ENCODE results near the gene RASL10A. TPM values are rescaled to one million over a fixed set of nuclear protein-coding genes. Genes with fewer than 3 reads are reported as not detected.

RASL10A gene
- total RNA-seq, 4 donors from 2014 or later, result 0.38 to 3.5 (median 0.75) TPM; not detected in 1

Small RNA genes within 50 kb of the gene (small RNA-seq; reads per million reads assigned to genes)
- gene MIR3653, result 0 reads per million in 4 donors

Other genes starting within 250 kb of the RASL10A start
- gene KREMEN1, start 242.7 kb downstream of the RASL10A start, total RNA-seq, result 10 to 100 TPM; 34.3 to 64.8 (median 47.7) TPM
- gene EMID1, start 109.8 kb downstream of the RASL10A start, total RNA-seq, result 1 to 10 TPM in 1 of 4 donors, under 1 TPM in 2, not detected in 1; 0.18 to 1.5 (median 0.50) TPM
- gene RHBDD3, start 47.7 kb downstream of the RASL10A start, total RNA-seq, result 10 to 100 TPM; 14.3 to 28.2 (median 20.1) TPM
- 100 to 1,000 TPM; 124 to 217 (median 174) TPM for gene EWSR1, start 47.4 kb downstream of the RASL10A start, total RNA-seq
- gene GAS2L1, start 9.0 kb downstream of the RASL10A start, total RNA-seq, result 10 to 100 TPM; 26.9 to 52.1 (median 36.9) TPM
- gene AP1B1, start 72.9 kb upstream of the RASL10A start, total RNA-seq, result 100 to 1,000 TPM in 2 of 4 donors, 10 to 100 TPM in 2; 63.5 to 144 (median 95.4) TPM
- gene RFPL1, start 122.9 kb upstream of the RASL10A start, total RNA-seq, result not detected
- under 1 TPM in 2 of 4 donors, not detected in 2; 0.44 to 0.95 TPM for gene NEFH, start 164.5 kb upstream of the RASL10A start, total RNA-seq
- 10 to 100 TPM; 17.5 to 32.0 (median 25.6) TPM for gene THOC5, start 238.1 kb upstream of the RASL10A start, total RNA-seq